CD4-positive, alpha-beta memory T cell (primary cell): ENCODE results near the gene SPRN. TPM values are rescaled to one million over a fixed set of nuclear protein-coding genes. Genes with fewer than 3 reads are reported as not detected.

Source experiments
- CTCF ChIA-PET: fragments of 350-600 bp; sonication (Branson Sonifier 250); formaldehyde crosslinking; loops from one replicate; lab custom pipeline; 2021; ENCODE audit warnings: inconsistent platforms; ENCODE audit not compliant: partially characterized antibody; lab: Charles Lee
- POLR2A ChIA-PET: fragments of 350-600 bp; sonication (Branson Sonifier 250); formaldehyde crosslinking; loops from one replicate; lab custom pipeline; 2021; ENCODE audit not compliant: partially characterized antibody; lab: Charles Lee
- DNase-seq, 5 donors: peaks; one replicate each; pipeline versions ENCODE4 v3.0.0 to v3.0.0-alpha.2; 2020 to 2022; ENCODE audit warnings: mixed read lengths in 1 of 5
- H3K27ac ChIP-seq: one replicate; pipeline ENCODE4 v1.7.0; 2013; ENCODE audit warnings: low read depth, low read length
- H3K27me3 ChIP-seq: 2 replicates; pipeline ENCODE4 v1.7.0; 2013; ENCODE audit warnings: mild to moderate bottlenecking, low read length, moderate library complexity; ENCODE audit not compliant: insufficient read depth
- H3K36me3 ChIP-seq: 2 replicates; pipeline ENCODE4 v1.7.0; 2013; ENCODE audit warnings: mild to moderate bottlenecking, low read length, moderate library complexity; ENCODE audit not compliant: insufficient read depth
- H3K4me1 ChIP-seq: 2 replicates; pipeline ENCODE4 v1.7.0; 2013; ENCODE audit warnings: mild to moderate bottlenecking, low read length, moderate library complexity; ENCODE audit not compliant: insufficient read depth
- H3K4me3 ChIP-seq, 2 donors: one replicate each; pipeline ENCODE4 v1.7.0; 2013; ENCODE audit warnings: low read length in 2 of 2, mild to moderate bottlenecking in 1 of 2
- H3K9me3 ChIP-seq, 2 donors: one replicate each; pipeline ENCODE4 v1.7.0; 2013; ENCODE audit warnings: low read length in 2 of 2, control low read depth in 1 of 2; ENCODE audit not compliant: control insufficient read depth in 1 of 2
- H3K27ac Mint-ChIP-seq, 7 donors: one replicate each; pipeline ENCODE4 v1.8.0; 2020 to 2021; ENCODE audit warnings: mixed read lengths in 7 of 7, mild to moderate bottlenecking in 6 of 7, inconsistent platforms in 3 of 7, moderate library complexity in 3 of 7
- H3K27me3 Mint-ChIP-seq, 2 donors: one replicate each; pipeline ENCODE4 v1.8.0; 2020 to 2021; ENCODE audit warnings: mixed read lengths in 2 of 2
- H3K36me3 Mint-ChIP-seq, 2 donors: one replicate each; pipeline ENCODE4 v1.8.0; 2020 to 2021; ENCODE audit warnings: mixed read lengths in 2 of 2, inconsistent platforms in 1 of 2, mild to moderate bottlenecking in 1 of 2
- H3K4me1 Mint-ChIP-seq, 4 donors: one replicate each; pipeline ENCODE4 v1.8.0; 2020 to 2021; ENCODE audit warnings: mixed read lengths in 4 of 4, mild to moderate bottlenecking in 1 of 4
- H3K4me3 Mint-ChIP-seq, 8 donors: one replicate each; pipeline ENCODE4 v1.8.0; 2020 to 2021; ENCODE audit warnings: mixed read lengths in 8 of 8, mild to moderate bottlenecking in 7 of 8, moderate library complexity in 6 of 8, inconsistent platforms in 3 of 8
- H3K9me3 Mint-ChIP-seq, 8 donors: one replicate each; pipeline ENCODE4 v1.8.0; 2020 to 2021; ENCODE audit warnings: mixed read lengths in 8 of 8, mild to moderate bottlenecking in 5 of 8, inconsistent platforms in 3 of 8, moderate library complexity in 1 of 8
- intact Hi-C: fragments of 100-400 bp; cut with micrococcal nuclease; formaldehyde crosslinking; loops from one replicate; pipeline ENCODE4 v1.15.1; 2023
- polyA plus RNA-seq, 2 donors: library from polyadenylated mRNA; unstranded; fragments of 300-500 nt; fragmentation: Illumina TruSeq; gene quantifications; one replicate each; pipeline ENCODE4 v1.2.3, GENCODE V29; 2021
- total RNA-seq, 2 experiments: library from RNA; stranded (reverse); gene quantifications; one replicate each; pipeline ENCODE4 v1.2.3, GENCODE V29; 2021

SPRN gene
- total and polyA plus RNA-seq, 4 experiments from 2014 or later = 0.14 to 0.26 TPM; not detected in 2

- Mint-ChIP-seq H3K4me3 (no peak overlapping the region), H3K27ac (no peak overlapping the region), H3K27me3 (no peaks in the 10 kb centered on the region), H3K4me1 (peaks cover 0 to 16% (median 3%) of the 10 kb centered on the region in 4 donors), H3K36me3 (peaks cover 16 to 23% of the 10 kb centered on the region in 2 donors), H3K9me3 (peaks cover 0 to 7% (median 0%) of the 10 kb centered on the region in 8 donors)
- ChIA-PET POLR2A (no interaction called here), CTCF (no interaction called here)
- no peaks in the 10 kb centered on the region for H3K27me3 ChIP-seq
- no peak overlapping the region for H3K27ac ChIP-seq
- H3K4me1 ChIP-seq = no peaks in the 10 kb centered on the region
- DNase-seq = no peak
- no peaks in the 10 kb centered on the region for H3K36me3 ChIP-seq
- H3K4me3 ChIP-seq = no peak overlapping the region
- H3K9me3 ChIP-seq = no peaks in the 10 kb centered on the region
- intact Hi-C loops = no loop called here
Measured at GRCh38 chr10:133465950-133466474, 41.6 kb upstream of the SPRN start.

- ChIA-PET CTCF (no interaction called here), POLR2A (no interaction called here)
- no peaks in the 10 kb centered on the region for H3K4me1 ChIP-seq
- DNase-seq = no peak
- H3K4me3 ChIP-seq = no peak overlapping the region
- peak overlapping the region in 1 of 7 donors; percentile 68 for H3K27ac Mint-ChIP-seq
- peaks cover 0 to 7% (median 0%) of the 10 kb centered on the region in 8 donors for H3K9me3 Mint-ChIP-seq
- H3K27ac ChIP-seq = no peak overlapping the region
- intact Hi-C loops = no loop called here
- H3K36me3 Mint-ChIP-seq = peaks cover 16 to 21% of the 10 kb centered on the region in 2 donors
- H3K36me3 ChIP-seq = no peaks in the 10 kb centered on the region
- H3K4me1 Mint-ChIP-seq = peaks cover 0 to 16% (median 3%) of the 10 kb centered on the region in 4 donors
- H3K27me3 Mint-ChIP-seq = no peaks in the 10 kb centered on the region
- no peaks in the 10 kb centered on the region for H3K9me3 ChIP-seq
- H3K4me3 Mint-ChIP-seq = peak overlapping the region in 1 of 8 donors; percentile 26
- no peaks in the 10 kb centered on the region for H3K27me3 ChIP-seq
Measured at GRCh38 chr10:133465191-133465949, 40.9 kb upstream of the SPRN start.

- no peak overlapping the region for H3K4me3 ChIP-seq
- intact Hi-C loops = no loop called here
- no peak overlapping the region for H3K27ac Mint-ChIP-seq
- POLR2A ChIA-PET = no interaction called here
- no peak overlapping the region for H3K27ac ChIP-seq
- H3K4me3 Mint-ChIP-seq = peak overlapping the region in 1 of 8 donors; percentile 17
- H3K27me3 ChIP-seq = no peaks in the 10 kb centered on the region
- CTCF ChIA-PET = no interaction called here
- peaks cover 0 to 4% (median 0%) of the 10 kb centered on the region in 8 donors for H3K9me3 Mint-ChIP-seq
- DNase-seq = no peak
- no peaks in the 10 kb centered on the region for H3K27me3 Mint-ChIP-seq
- no peaks in the 10 kb centered on the region for H3K4me1 ChIP-seq
- H3K36me3 ChIP-seq = no peaks in the 10 kb centered on the region
- peaks cover 0 to 16% (median 3%) of the 10 kb centered on the region in 4 donors for H3K4me1 Mint-ChIP-seq
- H3K9me3 ChIP-seq = no peaks in the 10 kb centered on the region
- H3K36me3 Mint-ChIP-seq = peaks cover 16% of the 10 kb centered on the region in 2 donors
Measured at GRCh38 chr10:133464582-133465031, 40.2 kb upstream of the SPRN start.

GRCh38 chr10:133462512-133463305 lies 38.3 kb upstream of the SPRN start:
- no peaks in the 10 kb centered on the region for H3K27me3 ChIP-seq
- Mint-ChIP-seq H3K27me3 (no peaks in the 10 kb centered on the region), H3K36me3 (peaks cover 2 to 9% of the 10 kb centered on the region in 2 donors), H3K4me3 (no peak overlapping the region), H3K27ac (no peak overlapping the region), H3K4me1 (peaks cover 0 to 16% (median 3%) of the 10 kb centered on the region in 4 donors), H3K9me3 (no peaks in the 10 kb centered on the region)
- no peak overlapping the region for H3K27ac ChIP-seq
- no peaks in the 10 kb centered on the region for H3K9me3 ChIP-seq
- ChIA-PET POLR2A (no interaction called here), CTCF (no interaction called here)
- intact Hi-C loops = no loop called here
- DNase-seq = no peak
- no peaks in the 10 kb centered on the region for H3K36me3 ChIP-seq
- H3K4me1 ChIP-seq = no peaks in the 10 kb centered on the region
- H3K4me3 ChIP-seq = no peak overlapping the region

GRCh38 chr10:133461841-133462240 lies 37.4 kb upstream of the SPRN start:
- Histone ChIP-seq H3K36me3 (no peaks in the 10 kb centered on the region), H3K27me3 (no peaks in the 10 kb centered on the region), H3K4me1 (no peaks in the 10 kb centered on the region), H3K9me3 (no peaks in the 10 kb centered on the region), H3K4me3 (no peak overlapping the region), H3K27ac (no peak overlapping the region)
- Mint-ChIP-seq H3K4me3 (no peak overlapping the region), H3K9me3 (no peaks in the 10 kb centered on the region), H3K27ac (no peak overlapping the region), H3K27me3 (no peaks in the 10 kb centered on the region), H3K4me1 (peaks cover 0 to 16% (median under 1%) of the 10 kb centered on the region in 4 donors), H3K36me3 (peaks cover 0 to 7% of the 10 kb centered on the region in 2 donors)
- no peak for DNase-seq
- ChIA-PET CTCF (no interaction called here), POLR2A (no interaction called here)
- intact Hi-C loops = no loop called here

- H3K27ac Mint-ChIP-seq = no peak overlapping the region
- intact Hi-C loops = no loop called here
- POLR2A ChIA-PET = no interaction called here
Measured at GRCh38 chr10:133461027-133461426, 36.6 kb upstream of the SPRN start.

GRCh38 chr10:133460208-133460769 lies 35.9 kb upstream of the SPRN start:
- Mint-ChIP-seq H3K9me3 (no peaks in the 10 kb centered on the region), H3K4me3 (no peak overlapping the region), H3K27me3 (no peaks in the 10 kb centered on the region), H3K27ac (no peak overlapping the region), H3K4me1 (peaks cover 0 to 16% (median under 1%) of the 10 kb centered on the region in 4 donors), H3K36me3 (peaks cover 0 to 5% of the 10 kb centered on the region in 2 donors)
- no peaks in the 10 kb centered on the region for H3K36me3 ChIP-seq
- intact Hi-C loops = no loop called here
- H3K9me3 ChIP-seq = no peaks in the 10 kb centered on the region
- DNase-seq = no peak
- H3K27me3 ChIP-seq = no peaks in the 10 kb centered on the region
- ChIA-PET CTCF (no interaction called here), POLR2A (no interaction called here)
- no peak overlapping the region for H3K27ac ChIP-seq
- H3K4me1 ChIP-seq = no peaks in the 10 kb centered on the region
- no peak overlapping the region for H3K4me3 ChIP-seq

More at GRCh38 chr10:133461027-133461426, 36.6 kb upstream of the SPRN start:
- CTCF ChIA-PET = no interaction called here
- Mint-ChIP-seq H3K4me1 (peaks cover 0 to 16% (median under 1%) of the 10 kb centered on the region in 4 donors), H3K4me3 (no peak overlapping the region), H3K27me3 (no peaks in the 10 kb centered on the region), H3K36me3 (peaks cover 0 to 5% of the 10 kb centered on the region in 2 donors), H3K9me3 (no peaks in the 10 kb centered on the region)
- H3K36me3 ChIP-seq = no peaks in the 10 kb centered on the region
- no peaks in the 10 kb centered on the region for H3K27me3 ChIP-seq
- no peaks in the 10 kb centered on the region for H3K9me3 ChIP-seq
- H3K4me1 ChIP-seq = no peaks in the 10 kb centered on the region
- no peak overlapping the region for H3K4me3 ChIP-seq
- no peak overlapping the region for H3K27ac ChIP-seq
- DNase-seq = no peak
